HG02852 (cell line): ENCODE measurements around the gene PTPRQ.
A peak's percentile ranks its signal among the peaks of the same experiment; 100 is the strongest.
"Not testable (repeated sequence)": the region's sequence is repeated elsewhere in the genome, so short reads cannot be mapped to it uniquely, and the experiment has no call there.

ENCODE experiments used
- ATAC-seq: cut with Tn5 transposase; IDR thresholded peaks from one replicate; pipeline ENCODE4 v1.9.1; 2021; ENCODE audit warnings: mild to moderate bottlenecking, moderate library complexity; ENCODE audit not compliant: unreplicated experiment

PTPRQ gene, protein sequence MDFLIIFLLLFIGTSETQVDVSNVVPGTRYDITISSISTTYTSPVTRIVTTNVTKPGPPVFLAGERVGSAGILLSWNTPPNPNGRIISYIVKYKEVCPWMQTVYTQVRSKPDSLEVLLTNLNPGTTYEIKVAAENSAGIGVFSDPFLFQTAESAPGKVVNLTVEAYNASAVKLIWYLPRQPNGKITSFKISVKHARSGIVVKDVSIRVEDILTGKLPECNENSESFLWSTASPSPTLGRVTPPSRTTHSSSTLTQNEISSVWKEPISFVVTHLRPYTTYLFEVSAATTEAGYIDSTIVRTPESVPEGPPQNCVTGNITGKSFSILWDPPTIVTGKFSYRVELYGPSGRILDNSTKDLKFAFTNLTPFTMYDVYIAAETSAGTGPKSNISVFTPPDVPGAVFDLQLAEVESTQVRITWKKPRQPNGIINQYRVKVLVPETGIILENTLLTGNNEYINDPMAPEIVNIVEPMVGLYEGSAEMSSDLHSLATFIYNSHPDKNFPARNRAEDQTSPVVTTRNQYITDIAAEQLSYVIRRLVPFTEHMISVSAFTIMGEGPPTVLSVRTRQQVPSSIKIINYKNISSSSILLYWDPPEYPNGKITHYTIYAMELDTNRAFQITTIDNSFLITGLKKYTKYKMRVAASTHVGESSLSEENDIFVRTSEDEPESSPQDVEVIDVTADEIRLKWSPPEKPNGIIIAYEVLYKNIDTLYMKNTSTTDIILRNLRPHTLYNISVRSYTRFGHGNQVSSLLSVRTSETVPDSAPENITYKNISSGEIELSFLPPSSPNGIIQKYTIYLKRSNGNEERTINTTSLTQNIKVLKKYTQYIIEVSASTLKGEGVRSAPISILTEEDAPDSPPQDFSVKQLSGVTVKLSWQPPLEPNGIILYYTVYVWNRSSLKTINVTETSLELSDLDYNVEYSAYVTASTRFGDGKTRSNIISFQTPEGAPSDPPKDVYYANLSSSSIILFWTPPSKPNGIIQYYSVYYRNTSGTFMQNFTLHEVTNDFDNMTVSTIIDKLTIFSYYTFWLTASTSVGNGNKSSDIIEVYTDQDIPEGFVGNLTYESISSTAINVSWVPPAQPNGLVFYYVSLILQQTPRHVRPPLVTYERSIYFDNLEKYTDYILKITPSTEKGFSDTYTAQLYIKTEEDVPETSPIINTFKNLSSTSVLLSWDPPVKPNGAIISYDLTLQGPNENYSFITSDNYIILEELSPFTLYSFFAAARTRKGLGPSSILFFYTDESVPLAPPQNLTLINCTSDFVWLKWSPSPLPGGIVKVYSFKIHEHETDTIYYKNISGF (N-terminal part only)

DNA sequence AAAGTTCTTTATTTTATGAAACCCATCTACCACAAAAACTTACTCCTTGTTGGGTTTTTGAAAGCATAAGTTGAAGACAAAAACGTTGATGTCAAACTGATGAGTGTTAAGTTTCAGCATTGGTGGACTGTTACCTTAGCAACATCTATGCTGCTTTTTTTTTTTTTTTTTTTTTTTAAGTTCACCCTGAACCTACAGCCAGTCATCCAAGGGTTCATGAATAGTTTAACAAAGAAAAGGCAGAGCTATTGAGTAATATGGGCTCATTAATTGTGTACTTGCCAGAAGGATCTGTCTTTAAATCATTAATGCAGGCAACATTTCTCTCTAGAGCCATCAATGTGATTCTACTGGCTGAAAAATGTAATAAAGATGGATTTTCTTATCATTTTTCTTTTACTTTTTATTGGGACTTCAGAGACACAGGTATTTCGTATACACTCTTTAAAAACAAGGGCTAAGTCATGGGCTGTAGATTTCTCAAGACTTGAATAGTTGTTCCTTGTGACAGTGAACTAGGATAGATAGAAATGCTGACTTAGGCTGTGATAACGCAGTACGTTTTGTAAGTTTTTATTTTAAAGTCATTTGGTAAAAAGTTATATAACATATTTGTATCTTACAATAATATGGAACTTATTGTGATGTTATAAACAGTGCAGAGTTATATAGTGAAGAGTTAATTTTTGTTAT lies at the start of gene PTPRQ:
Gene PTPRQ, plus strand, starts transcription at position 262 of the 693 bp plus-strand sequence. Its CDS starts 111 bp downstream, at position 373.
- ATAC-seq = no peak

DNA sequence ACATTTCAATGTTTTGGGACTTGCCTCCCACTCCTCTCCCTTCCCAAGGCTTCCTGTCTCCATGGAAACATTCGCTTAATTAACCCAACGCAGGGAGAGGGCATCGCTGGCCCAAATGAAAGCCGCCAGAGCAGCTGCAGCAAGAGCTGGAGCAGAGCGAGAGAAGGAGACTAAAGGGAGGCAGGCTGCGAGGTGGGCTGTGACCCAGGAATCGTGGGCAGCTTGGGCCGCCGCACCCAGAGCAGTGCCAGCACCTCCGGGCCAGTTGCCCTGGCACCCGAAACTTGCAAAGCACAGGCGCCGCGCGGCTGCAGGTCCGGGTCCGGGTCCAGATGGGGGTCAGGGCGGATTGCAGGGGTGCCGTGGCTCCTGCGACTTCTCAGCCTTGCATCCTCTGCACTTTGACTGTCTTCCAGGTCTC lies 43.5 kb upstream of the PTPRQ start:
- ATAC-seq = no peak

DNA sequence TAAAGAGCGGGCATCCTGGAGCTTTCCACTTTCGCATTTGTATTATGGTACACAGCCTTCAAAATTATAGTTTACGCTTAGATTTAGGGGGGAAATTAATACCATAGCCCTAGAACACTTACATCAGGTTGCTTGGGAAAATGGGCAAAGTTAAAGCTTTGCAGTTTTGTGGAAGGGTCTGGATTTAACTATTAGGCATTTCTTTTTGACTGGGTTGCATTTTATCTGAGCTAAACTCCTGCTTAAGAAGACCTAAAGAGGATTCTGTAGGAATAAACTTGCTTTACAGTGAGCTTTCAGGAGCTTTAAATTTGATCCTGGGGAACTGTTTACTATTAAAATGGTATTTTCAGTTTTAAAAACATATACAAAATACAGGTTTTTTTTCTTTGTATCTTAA lies 42.8 kb upstream of the PTPRQ start:
- no peak for ATAC-seq

DNA sequence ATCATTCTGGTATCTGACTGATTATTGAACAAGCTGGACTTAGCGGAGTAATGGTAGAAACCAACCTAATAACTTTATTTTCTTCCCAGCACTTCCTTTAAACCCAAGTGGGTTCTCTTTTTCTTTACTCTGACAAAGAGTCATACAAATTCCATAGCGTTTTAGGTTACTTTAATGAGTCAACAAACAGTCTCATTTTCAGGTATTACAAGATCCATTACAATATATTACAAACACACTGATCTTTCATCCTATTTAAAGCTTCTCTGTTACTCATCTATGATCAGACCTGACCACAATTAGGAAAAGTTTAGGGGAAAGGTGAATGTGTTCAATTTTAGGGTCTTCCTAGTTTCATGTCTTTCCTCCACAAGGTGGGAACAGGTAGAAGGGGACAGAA lies 39.4 kb upstream of the PTPRQ start:
- no peak for ATAC-seq

DNA sequence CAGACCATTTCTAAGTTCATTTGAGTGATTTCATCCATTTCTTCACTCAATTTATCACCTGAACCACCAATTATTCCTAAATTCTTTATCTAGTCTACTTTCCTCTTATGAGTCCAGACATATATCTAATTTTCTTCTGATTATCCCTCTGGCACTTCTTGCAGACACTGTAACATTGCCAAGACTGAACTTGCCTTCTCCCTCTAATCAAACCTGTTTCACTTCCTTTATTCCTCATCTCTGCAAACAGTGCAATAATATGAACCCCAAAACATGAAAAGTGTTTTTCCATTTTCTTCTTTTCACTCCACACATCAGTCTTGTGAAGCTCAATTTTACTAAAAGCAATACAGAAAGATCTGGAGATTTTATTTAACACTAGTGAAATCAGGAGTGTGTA lies 37.8 kb upstream of the PTPRQ start:
- ATAC-seq = no peak

DNA sequence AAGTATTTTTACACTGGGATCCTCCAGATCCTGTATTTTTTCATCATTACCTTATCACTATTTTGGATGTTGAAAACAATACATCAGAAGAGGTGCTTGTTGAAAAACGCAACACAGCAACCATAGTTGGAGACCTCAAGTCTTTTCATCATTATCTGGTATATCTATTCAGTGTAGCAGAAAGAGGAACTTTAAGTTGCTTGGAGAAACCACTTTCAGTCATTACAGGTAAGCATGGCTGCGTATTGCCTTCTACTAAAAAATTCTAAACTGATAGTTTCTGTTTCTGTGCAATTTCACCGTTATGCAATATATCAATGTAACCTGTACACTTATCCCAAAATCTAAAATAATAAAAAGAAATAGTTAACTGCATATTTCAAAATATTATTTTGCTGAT lies 32.2 kb upstream of the PTPRQ start:
- peak; percentile 55 for ATAC-seq

DNA sequence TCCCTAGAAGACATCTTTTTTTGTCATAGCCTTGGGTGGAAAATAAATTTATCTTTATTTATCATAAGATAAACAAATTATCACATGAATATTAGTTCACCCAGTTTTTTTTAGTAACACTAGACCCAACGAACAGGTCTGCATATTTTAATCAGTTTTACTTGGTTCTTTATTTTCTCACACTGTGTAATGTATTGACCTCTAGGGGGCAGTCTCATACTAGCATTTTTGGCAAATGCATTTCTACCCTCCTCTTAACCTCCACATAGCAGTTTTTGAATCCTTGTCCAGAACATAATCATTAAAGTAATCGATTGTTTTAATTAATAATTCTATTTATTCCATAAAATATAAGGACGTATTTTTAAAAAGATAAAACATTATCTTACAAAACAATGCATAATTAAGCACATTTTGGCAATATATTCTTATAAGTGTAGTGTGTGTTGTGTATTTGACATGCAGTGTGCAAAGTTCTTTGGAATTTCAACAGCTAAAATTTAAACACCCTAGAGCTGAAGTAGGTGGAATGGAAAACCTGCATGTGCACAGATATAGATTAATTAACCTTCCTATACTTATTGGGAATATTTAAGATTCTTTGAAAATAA lies 31.6 kb upstream of the PTPRQ start:
- peak; percentile 77 for ATAC-seq

DNA sequence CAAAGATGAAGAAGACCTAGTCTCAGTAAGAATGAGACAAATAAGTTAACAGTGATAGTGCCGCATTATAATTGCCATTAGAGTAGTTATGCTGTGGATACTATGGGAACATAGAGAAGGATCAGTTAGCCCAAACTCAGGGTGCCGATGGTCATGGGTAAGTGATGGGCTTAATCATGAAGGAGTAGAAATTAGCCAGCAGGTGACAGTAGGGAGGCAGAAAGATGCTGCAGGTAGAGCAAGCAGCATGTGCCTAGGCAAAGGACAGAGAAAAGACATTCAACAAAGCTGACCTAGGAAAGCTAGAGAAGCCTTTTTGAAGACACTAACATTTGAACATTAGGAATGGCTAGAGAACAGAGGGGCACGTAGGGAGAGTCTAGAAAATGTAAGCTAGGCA lies 30.6 kb upstream of the PTPRQ start:
- ATAC-seq = no peak

DNA sequence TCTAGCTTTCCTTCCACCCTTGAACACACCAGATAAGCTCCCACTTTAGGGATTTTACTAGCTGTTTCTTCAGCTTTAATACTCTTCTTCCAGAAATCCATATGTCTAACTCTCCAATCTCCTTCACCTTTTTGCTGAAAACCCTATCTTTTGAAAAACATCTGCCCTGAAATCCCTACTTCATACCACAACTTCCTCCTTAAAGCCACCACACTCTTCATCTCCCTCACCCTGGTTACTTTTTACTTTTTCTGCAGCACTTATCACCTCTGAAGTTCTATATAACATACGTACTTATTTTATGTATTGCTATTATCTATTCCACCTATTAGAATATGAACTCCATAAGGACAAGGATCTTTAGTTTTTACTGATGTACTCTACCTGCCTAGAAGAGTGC lies 28.6 kb upstream of the PTPRQ start:
- no peak for ATAC-seq

DNA sequence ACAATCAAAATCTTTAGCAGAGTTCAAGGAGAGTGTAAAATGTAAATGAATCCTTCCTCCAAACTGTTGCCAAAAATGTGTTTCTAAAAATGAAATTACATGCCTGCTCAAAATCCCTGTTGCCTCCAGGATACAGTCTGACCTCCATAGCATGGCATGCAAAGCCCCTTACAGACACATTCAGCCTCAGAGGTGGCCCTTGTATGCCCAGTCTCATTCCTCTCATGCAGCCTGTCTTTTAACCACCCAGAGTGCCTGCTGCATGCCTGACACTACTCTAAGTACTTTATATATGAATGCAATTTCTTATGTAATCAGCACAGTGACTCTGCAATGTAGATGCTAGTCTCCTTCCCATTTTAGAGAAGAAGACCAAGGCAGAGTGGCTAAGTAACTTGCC lies 24.4 kb upstream of the PTPRQ start:
- no peak for ATAC-seq

DNA sequence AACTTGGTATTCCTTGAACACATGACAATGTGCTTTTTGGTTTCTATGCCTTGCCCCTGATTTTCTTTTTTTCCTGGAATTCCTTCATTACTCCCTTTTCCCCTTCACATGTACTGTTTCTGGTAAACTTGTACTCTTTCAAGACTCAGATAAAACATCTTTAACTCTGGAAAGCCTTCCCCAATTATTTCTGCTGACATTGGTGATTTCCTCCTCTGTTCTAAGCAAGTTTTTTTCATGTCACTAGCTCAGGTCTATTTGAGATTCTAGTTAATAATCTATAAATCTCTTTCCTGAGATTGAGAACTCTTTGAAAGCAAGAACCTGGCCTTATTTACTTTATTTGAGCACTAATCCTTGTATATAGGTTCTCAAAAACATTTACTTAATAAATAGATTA lies 24.0 kb upstream of the PTPRQ start:
- ATAC-seq = no peak

DNA sequence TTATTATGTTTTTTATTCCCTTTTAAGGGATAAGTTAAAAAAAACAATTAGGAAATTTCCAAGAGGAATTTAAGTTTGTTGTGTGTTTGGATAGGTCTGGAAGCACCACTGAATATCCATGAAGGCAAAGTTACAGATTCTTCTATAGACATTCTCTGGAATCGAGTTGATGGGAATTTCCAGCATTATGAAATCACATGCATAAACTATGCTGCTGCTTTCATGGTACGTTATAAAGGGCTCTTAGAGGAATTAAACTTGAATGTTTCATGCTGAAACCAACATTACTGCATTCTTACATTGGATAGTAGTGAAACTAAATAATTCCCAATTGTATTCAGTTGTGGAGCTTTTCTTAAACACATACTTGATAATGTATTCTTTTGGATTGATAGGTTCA lies 21.5 kb upstream of the PTPRQ start:
- ATAC-seq = no peak

DNA sequence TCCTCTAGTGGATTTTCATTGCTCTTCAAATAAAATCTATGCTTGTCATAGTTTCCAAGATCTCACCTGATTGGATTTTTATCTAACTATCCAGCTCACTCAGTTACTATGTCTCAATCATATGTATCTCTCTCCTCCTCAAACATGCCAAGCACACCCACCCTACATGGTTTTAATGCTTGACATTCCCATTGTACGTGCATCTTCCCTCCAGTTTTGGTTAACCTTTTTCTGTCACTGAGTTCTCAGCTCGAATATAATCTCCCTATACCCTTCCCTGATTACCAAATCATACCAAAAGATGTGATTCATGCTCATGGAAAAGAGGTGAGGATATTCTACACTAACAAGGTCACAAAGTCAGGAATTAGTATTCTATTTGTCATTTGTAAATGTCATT lies 12.0 kb upstream of the PTPRQ start:
- ATAC-seq = no peak

DNA sequence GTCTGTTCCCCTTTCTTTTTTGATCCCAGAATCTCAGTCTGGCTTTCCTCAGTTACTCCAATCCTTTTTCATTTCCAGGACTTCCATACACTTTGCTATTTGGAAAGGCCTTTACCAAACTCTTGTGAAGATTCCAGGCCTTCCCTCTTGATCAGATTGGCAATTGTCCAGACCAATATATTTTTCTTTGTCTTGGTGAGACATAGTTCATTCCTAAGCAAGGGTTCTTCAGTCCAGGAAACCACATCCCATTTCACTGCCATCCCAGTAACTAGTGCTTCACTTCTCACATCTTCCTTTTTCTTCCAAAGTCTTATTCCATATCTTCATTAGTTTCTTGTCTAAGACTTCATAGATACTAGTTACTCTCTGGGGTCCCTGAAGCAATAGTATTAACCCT lies 2.1 kb upstream of the PTPRQ start:
- ATAC-seq = no peak

DNA sequence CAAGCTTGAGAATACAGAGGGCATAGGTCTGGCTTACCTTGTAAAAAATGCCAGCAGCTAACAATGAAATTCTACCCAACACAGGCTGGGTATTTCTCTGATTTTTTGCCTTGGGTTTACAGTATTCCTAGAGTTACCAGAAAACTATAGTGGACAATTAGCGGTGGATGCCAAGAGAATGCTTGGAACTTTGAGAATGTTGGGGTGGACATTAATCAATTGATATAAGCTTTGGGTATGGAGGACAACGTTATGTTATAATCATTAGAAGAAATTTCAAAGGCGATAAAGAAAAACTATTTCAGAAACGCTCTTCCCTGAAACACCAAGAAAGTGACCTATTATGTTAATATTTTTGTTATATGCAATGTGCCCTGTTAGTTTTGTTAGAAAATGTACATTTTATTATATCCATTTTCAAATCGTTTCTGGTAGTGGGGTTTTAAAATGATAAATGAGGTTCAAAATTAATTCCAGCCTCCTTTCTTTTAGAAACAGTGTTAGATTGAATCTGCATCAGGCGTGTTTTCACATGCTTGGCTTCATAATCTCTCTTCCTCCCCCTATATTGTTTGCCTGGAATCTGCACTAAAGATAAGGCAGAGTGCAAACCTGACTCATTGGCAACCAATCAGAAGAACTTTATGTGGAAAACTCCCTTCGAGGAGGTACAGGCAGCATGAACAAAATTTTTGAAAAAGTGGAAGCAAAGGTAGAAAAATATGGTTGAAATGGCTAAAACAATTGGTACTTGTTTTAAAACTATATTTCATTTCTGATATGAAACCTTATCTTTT lies 1.4 kb upstream of the PTPRQ start:
- ATAC-seq = no peak

DNA sequence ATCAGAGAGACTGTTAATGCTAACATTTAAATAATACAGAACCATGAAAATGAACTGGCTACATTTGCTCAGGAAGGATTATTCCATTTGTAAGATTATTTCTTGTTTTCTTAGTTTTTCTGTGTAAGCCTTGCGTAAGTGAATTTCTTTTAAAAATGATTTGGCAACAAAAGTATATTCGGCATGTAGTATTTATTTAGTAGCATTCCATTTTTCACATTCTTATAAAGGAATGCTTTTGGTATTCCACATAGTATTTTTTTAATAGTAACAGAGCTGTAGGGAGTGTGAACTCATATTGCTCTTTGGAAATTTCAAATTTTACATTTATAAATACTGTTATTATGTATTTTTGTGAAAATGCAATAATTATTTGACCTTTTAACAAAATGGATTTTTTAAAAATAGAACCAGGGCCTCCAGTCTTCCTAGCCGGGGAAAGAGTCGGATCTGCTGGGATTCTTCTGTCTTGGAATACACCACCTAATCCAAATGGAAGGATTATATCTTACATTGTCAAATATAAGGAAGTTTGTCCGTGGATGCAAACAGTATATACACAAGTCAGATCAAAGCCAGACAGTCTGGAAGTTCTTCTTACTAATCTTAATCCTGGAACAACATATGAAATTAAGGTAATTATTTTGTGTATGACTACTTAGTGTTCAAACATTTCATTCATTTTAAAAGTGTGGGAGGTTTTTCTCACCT lies 1.2 kb downstream of the PTPRQ start:
- ATAC-seq = no peak

DNA sequence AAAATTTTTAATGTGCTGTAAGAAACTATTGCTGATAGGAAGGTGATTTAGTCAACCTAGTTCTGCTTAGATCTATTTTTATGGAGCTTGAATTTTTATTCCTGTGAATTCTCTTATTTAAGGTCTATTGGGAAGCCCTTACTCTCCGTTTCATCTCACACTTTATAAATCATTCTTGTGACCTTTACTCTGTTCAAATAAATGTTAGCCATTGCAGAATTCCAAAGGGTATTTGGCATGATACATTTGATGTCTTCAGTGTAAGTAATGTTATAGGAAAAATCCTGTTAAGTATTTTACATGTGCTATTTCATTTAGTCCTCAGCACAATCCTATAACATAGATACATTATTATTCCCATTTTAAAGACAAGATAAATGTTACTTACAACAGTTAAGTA lies 12.5 kb downstream of the PTPRQ start:
- no peak for ATAC-seq

DNA sequence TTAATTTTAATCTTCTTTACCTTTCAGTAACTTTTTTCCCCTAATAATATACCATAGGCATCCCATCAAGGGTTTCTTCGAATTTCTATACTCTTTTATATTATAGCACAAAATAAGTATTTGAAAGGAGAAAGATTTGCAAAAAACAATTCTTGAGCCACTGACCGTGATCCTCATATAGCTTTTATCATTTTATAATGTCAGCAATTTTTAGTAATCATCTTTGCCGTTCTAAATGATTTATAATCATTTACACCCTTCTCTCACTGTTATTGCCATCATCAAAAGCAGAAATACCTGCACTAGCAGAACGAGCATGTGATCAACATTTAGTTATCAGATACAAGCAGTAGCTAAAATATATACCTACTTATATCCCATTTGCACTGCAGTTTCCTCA lies 16.9 kb downstream of the PTPRQ start:
- no peak for ATAC-seq

DNA sequence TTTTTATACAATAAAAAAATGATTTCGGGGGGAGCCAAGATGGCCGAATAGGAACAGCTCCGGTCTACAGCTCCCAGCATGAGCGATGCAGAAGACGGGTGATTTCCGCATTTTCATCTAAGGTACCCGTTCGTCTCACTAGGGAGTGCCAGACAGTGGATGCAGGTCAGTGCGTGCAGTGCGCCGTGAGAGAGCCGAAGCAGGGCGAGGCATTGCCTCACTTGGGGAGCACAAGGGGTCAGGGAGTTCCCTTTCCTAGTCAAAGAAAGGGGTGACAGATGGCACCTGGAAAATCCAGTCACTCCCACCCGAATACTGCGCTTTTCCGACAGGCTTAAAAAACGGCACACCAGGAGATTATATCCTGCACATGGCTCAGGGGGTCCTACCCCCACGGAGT lies 17.8 kb downstream of the PTPRQ start:
- ATAC-seq = not testable (repeated sequence)
